Measurements from ENCODE around the gene DLGAP4.

GRCh38 chr20:36350439-36350838 lies 44.3 kb downstream of the DLGAP4 start:
- TF ChIP-seq CTCF (IDR thresholded peaks at IDR 0.05; ENCODE audit: insufficient read depth, low read length) (no peak), POLR2AphosphoS5 (IDR thresholded peaks at IDR 0.05; ENCODE audit: low read depth) (no peak), SPI1 (IDR thresholded peaks at IDR 0.05; ENCODE audit: borderline replicate concordance, low read depth) (no peak)
- TF ChIP-seq, protein P1, sequence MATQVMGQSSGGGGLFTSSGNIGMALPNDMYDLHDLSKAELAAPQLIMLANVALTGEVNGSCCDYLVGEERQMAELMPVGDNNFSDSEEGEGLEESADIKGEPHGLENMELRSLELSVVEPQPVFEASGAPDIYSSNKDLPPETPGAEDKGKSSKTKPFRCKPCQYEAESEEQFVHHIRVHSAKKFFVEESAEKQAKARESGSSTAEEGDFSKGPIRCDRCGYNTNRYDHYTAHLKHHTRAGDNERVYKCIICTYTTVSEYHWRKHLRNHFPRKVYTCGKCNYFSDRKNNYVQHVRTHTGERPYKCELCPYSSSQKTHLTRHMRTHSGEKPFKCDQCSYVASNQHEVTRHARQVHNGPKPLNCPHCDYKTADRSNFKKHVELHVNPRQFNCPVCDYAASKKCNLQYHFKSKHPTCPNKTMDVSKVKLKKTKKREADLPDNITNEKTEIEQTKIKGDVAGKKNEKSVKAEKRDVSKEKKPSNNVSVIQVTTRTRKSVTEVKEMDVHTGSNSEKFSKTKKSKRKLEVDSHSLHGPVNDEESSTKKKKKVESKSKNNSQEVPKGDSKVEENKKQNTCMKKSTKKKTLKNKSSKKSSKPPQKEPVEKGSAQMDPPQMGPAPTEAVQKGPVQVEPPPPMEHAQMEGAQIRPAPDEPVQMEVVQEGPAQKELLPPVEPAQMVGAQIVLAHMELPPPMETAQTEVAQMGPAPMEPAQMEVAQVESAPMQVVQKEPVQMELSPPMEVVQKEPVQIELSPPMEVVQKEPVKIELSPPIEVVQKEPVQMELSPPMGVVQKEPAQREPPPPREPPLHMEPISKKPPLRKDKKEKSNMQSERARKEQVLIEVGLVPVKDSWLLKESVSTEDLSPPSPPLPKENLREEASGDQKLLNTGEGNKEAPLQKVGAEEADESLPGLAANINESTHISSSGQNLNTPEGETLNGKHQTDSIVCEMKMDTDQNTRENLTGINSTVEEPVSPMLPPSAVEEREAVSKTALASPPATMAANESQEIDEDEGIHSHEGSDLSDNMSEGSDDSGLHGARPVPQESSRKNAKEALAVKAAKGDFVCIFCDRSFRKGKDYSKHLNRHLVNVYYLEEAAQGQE (IDR thresholded peaks at IDR 0.05; ENCODE audit: insufficient replicate concordance, low read depth): no peak
